ENCODE results near the gene PLGLB1.
"Not testable (repeated sequence)": the region's sequence is repeated elsewhere in the genome, so short reads cannot be mapped to it uniquely, and the experiment has no call there.

DNA sequence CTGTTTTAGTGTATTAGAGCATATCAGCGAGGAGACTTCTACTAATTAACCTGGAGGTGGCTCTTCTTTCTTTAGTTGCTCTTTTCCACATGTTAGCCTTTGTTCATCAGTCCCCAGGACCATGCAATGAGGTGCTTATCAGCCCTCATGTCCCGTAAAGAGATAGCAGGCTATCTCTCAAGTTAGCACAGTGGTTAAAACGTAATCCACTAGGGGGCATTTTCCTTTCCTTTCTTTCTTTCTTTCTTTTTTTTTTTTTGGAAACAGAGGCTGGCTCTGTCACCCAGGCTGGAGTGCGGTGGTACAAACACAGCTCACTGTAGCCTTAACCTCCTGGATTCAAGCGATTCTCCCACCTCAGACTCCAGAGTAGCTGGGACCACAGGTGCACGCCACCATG is 4.3 kb upstream of the PLGLB1 start:
- TF ChIP-seq, protein P1, sequence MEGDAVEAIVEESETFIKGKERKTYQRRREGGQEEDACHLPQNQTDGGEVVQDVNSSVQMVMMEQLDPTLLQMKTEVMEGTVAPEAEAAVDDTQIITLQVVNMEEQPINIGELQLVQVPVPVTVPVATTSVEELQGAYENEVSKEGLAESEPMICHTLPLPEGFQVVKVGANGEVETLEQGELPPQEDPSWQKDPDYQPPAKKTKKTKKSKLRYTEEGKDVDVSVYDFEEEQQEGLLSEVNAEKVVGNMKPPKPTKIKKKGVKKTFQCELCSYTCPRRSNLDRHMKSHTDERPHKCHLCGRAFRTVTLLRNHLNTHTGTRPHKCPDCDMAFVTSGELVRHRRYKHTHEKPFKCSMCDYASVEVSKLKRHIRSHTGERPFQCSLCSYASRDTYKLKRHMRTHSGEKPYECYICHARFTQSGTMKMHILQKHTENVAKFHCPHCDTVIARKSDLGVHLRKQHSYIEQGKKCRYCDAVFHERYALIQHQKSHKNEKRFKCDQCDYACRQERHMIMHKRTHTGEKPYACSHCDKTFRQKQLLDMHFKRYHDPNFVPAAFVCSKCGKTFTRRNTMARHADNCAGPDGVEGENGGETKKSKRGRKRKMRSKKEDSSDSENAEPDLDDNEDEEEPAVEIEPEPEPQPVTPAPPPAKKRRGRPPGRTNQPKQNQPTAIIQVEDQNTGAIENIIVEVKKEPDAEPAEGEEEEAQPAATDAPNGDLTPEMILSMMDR (conservative IDR thresholded peaks at IDR 0.05; ENCODE audit: low read depth in 2 of 2) = not testable (repeated sequence)
- TF ChIP-seq, protein P2, sequence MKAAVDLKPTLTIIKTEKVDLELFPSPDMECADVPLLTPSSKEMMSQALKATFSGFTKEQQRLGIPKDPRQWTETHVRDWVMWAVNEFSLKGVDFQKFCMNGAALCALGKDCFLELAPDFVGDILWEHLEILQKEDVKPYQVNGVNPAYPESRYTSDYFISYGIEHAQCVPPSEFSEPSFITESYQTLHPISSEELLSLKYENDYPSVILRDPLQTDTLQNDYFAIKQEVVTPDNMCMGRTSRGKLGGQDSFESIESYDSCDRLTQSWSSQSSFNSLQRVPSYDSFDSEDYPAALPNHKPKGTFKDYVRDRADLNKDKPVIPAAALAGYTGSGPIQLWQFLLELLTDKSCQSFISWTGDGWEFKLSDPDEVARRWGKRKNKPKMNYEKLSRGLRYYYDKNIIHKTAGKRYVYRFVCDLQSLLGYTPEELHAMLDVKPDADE (IDR thresholded peaks at IDR 0.05) = not testable (repeated sequence)
- not testable (repeated sequence) for TF ChIP-seq POLR2AphosphoS5 (IDR thresholded peaks at IDR 0.05; ENCODE audit: low read depth); EZH2 (IDR thresholded peaks at IDR 0.05; ENCODE audit: low read depth, unreplicated experiment); EZH2phosphoT487 (IDR thresholded peaks at IDR 0.05; ENCODE audit: unreplicated experiment); STAT1 (IDR thresholded peaks at IDR 0.05; ENCODE audit: unreplicated experiment); ZNF331 (CRISPR knock-in tag; IDR thresholded peaks at IDR 0.05; ENCODE audit: low read depth); NANOG (IDR thresholded peaks at IDR 0.05; ENCODE audit: borderline replicate concordance); CREB1 (CRISPR knock-in tag; IDR thresholded peaks at IDR 0.05; ENCODE audit: low read depth); JUNB (IDR thresholded peaks at IDR 0.05; ENCODE audit: unreplicated experiment)
- TF ChIP-seq, protein P3, sequence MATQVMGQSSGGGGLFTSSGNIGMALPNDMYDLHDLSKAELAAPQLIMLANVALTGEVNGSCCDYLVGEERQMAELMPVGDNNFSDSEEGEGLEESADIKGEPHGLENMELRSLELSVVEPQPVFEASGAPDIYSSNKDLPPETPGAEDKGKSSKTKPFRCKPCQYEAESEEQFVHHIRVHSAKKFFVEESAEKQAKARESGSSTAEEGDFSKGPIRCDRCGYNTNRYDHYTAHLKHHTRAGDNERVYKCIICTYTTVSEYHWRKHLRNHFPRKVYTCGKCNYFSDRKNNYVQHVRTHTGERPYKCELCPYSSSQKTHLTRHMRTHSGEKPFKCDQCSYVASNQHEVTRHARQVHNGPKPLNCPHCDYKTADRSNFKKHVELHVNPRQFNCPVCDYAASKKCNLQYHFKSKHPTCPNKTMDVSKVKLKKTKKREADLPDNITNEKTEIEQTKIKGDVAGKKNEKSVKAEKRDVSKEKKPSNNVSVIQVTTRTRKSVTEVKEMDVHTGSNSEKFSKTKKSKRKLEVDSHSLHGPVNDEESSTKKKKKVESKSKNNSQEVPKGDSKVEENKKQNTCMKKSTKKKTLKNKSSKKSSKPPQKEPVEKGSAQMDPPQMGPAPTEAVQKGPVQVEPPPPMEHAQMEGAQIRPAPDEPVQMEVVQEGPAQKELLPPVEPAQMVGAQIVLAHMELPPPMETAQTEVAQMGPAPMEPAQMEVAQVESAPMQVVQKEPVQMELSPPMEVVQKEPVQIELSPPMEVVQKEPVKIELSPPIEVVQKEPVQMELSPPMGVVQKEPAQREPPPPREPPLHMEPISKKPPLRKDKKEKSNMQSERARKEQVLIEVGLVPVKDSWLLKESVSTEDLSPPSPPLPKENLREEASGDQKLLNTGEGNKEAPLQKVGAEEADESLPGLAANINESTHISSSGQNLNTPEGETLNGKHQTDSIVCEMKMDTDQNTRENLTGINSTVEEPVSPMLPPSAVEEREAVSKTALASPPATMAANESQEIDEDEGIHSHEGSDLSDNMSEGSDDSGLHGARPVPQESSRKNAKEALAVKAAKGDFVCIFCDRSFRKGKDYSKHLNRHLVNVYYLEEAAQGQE (IDR thresholded peaks at IDR 0.05; ENCODE audit: unreplicated experiment) = not testable (repeated sequence)

All from GM23338 (cell line).